ENCODE results near the gene MAPK10. TPM values are rescaled to one million over a fixed set of nuclear protein-coding genes. Genes with fewer than 3 reads are reported as not detected.

MAPK10 gene
- total and polyA plus RNA-seq, 2 of the 8 experiments (the other 6 are each of a cell fraction or from before 2014, with no cell fraction given) = 2.5 to 3.1 TPM

- TF ChIP-seq CHD7 (IDR thresholded peaks at IDR 0.05; ENCODE audit: insufficient replicate concordance, low read length) (no peak), TEAD4 (IDR thresholded peaks at IDR 0.05; ENCODE audit: low read depth, low read length) (no peak), SIX5 (IDR thresholded peaks at IDR 0.05; ENCODE audit: low read depth, low read length) (no peak), CREB1 (IDR thresholded peaks at IDR 0.05) (no peak), HDAC6 (IDR thresholded peaks at IDR 0.05; ENCODE audit: low read depth, low read length) (no peak), EZH2 (IDR thresholded peaks at IDR 0.05; ENCODE audit: low read depth, low read length, severe bottlenecking) (no peak)
These were observed 21.6 kb upstream of the MAPK10 start (continued) for GRCh38 chr4:86381431-86381830.
